AG08396 (cell line): ENCODE data around the gene SPATA12.
A peak's percentile ranks its signal among the peaks of the same experiment; 100 is the strongest.

Experiments
- DNase-seq: peaks from one replicate; pipeline ENCODE4 v3.0.0; 2012; ENCODE audit warnings: low spot score, mixed read lengths

Gene SPATA12

GRCh38 chr3:57053122-57053521 is 7.3 kb upstream of the SPATA12 start:
- no peak for DNase-seq

DNA sequence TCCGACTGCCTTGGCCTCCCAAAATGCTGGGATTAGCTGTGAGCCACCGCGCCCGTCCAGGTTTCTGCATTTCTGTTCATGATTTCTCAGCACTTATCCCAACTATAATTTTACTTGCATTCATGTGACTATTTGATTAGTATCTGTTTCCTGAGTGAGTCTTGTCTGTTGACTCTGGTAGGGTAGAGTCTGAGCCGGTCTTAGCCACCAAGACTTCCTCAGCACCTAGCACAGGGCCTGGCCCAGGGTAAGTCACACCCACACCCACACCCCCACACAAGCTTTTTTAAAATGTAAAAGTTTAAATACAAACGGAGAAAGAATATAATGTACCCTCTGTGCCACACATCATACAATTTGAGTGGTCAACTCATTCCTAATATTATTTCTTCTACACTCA is 3.1 kb upstream of the SPATA12 start:
- no peak for DNase-seq

DNA sequence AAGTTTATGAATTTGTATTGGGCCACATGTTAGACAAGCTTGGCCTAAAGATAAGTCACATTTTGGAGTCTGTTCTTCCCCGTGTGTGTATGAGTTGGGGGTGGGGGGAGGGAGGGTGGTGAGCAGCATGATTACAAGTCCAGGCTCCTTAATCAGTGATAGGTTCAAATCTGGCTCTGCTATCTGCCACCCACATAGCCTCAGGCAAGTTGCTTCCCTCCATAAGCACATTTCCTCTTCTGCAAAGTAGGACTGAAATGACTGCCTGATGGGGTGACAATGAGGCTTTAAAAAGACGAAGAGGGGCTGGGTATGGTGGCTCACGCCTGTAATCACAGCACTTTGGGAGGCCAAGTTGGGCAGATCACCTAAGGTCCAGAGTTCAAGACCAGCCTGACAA is 1.1 kb upstream of the SPATA12 start:
- no peak for DNase-seq

DNA sequence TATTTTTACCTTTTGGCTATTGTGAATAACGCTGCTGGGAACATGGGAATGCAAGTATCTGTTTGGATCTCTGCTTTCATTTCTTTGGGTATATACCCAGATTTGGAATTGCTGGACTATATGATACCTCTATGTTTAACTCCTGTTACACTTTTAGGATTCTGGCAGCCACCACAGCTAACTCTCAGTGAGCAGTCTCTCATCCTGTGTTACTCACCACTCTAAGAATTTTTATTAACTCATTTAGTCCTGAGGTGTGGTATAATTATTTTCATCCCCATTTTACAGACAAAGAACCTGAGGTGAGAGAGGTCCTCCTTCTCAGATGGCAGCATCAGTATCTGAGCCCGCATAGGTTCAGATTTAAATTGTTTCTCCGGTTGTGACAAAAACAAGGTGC is 1.1 kb downstream of the SPATA12 start:
- no peak for DNase-seq

DNA sequence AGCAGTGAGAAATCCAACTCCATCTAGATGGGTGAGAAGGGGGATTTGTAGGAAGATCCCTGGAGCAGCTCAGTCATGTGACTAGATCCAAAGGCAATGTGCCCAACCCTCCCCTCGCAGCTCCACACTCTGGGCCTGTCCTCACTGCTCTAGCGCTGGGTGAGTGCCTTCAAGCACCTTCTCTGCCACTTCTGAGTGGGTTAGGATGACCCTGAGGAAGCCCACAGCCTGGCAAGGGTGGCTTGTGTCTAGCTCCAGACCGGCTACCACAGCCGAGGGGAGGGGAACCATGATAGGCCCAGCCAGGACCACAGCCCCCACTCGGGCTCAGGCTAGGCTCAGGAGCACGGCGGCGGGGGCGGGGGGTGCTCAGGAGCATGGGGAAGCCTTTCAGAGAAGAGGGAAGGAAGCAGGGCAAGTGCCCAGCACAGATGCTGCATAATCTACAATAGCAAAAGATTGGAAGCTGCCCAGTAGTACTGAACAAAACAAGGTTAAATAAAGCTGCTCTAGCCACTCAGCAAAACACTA is 1.7 kb downstream of the SPATA12 start:
- no peak for DNase-seq

DNA sequence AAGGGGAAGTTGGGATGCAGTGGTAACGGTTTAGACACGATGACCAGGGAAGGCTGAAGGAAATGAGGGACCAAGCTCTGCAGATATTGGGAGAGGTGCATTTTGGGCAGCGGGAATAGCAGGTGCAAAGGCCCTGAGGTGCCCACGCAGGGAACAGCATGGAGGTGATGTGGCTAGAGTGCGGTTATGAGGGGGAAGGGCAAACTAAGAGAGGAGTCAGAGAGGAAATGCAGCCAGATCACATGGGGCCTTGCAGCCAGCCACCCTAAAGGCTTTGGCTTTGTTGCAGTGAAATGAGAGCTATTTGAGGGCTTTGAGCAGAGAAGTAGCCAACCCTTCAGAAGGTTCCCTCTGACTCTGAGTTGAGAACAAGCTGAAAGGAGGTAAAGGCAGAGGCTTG is 2.6 kb downstream of the SPATA12 start:
- no peak for DNase-seq

- no peak for DNase-seq
These were observed 3.5 kb downstream of the SPATA12 start for GRCh38 chr3:57064001-57064400.

- no peak for DNase-seq
These were observed 4.1 kb downstream of the SPATA12 start for GRCh38 chr3:57064572-57064971.

DNA sequence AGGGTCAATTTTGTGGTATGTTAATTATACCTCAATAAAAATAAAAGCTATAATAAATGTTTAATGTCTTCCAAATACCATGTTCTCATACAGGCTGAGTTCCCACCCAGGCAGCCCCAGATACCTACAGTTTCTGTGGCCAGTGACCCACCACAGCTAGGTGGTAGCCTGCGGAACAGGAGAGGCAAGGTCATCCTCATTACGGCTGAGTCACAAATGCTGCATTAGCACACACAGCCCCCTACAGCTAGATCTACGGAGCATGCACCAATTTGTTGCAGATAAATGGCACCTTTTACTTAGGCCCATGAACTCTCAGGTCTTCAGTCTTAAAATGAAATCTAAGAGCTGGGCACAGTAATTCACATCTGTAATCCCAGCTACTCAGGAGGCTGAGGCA is 5.1 kb downstream of the SPATA12 start:
- DNase-seq, result no peak

GRCh38 chr3:57066471-57066870 is 6.0 kb downstream of the SPATA12 start:
- no peak for DNase-seq

DNA sequence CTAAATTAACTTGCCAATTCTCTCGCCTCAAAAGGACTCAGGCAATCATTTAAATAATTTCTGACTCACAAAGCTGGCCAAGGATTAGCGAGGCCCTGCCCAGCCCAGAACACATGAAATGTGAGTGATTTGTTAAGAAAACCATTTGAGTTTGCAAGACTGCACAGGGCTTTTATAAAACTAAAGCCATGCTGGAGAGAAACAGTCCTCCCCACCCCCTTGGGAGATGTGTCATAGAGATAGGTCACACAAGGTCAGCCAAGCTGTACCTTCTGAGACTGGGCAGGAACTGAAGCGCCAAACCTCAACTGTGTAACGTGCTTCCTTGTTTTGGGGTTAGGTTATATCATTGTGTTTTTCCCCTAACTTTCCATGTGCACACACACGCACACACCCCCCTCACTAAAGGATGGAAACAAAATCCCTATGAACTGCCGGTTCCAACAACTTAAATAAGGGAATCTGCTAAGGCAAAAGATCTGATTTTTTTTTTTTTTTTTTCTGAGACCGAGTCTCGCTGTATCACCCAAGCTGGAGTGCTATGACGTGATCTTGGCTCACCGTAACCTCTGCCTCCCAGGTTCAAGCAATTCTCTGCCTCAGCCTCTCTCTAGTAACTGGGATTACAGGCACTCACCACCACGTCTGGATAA is 8.1 kb downstream of the SPATA12 start:
- DNase-seq, result peak; percentile 57

DNA sequence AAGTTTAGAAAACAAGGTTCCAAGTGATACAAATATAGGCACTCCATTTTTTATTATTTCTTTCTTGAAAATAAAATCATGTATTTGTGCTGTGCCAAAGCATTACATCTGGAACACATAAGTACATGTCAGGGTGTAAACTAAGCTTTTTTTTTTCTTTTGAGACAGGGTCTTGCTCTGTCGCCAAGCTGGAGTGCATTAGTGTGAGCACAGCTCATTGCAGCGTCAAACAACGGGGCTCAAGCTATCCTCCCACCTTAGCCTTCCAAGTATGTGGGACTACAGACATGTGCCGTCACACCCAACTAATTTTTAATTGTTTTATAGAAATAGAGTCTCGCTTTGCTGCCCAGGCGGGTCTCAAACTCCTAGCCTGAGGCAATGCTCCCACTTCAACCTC is 9.0 kb downstream of the SPATA12 start:
- no peak for DNase-seq

DNA sequence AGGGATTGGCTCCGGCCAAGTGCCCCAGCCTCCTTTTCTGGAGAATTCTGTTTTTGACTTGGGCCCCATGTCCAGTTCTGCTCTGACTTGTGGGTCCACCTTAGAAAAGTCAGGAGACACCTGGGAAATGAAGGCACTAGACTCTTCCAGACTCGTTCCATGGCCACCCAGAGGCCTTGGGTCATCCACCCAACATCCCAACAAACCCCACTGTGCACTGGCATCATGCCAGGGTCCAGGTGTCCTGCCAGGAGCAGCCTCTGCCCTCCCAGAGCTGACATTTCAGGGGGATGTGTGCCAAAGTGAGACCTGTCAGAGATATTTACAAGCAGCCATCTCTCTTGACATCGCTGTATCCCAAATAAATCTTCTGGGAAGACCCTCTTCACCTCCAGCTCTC is 13.2 kb downstream of the SPATA12 start:
- DNase-seq, result no peak

GRCh38 chr3:57074135-57074534 is 13.7 kb downstream of the SPATA12 start:
- no peak for DNase-seq

DNA sequence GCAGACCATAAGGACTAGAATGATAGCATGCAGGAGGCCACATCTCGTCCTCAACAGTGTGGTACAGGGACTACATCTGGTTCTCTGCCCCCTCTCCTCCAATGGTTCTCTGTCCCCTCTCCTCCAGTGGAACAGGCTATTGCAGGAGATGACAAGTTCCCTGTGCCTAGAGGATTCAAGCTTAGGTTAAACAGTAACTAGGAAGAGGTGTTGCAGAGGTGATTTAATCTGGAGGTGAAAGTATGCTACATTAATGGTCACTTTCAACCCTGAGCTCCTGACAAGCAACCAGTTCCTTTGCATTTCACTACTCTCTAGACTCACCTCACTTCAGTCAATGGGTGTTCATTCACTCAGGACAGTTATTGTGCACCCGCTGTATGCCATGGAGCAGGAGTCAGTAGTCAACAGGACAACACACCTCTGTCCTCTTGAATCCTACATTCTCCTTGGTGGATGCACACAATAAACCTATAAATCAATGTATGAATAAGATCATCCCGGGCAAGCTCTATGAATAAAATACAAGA is 16.0 kb downstream of the SPATA12 start:
- DNase-seq, result no peak

DNA sequence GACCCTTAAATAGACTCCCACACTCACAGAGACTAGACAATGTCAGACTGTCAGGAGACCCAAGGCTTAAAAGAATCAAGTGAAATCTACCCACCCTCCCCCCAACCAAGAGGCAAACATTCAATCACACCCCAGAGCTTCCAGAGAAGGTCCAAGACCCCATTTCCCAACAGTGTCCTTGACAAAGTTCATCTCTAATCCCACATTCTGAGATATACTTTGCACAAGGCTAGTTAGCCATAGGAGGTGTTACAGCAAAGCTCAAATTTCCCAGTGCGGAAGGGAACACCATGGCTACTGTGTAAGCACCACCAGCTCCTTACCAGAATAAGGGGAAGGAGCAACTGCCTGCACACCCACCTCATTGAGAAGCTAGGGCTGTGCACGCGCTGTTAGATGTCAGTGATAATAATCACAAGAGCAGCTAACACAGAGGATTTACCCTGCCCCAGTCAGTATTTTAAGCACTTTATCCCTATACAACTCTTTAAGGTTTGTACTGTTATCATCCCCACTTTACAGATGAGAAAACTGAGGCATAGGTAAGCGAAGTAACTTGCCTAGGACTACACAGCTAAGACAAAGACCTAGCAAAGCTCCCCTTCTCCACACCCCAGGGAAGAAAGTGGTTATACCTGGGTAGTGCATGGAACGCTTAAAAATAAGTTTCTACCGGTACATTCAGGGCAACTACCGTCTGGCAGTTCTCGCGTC is 17.3 kb downstream of the SPATA12 start:
- no peak for DNase-seq

- DNase-seq, result peak; percentile 55
These were observed 17.8 kb downstream of the SPATA12 start for GRCh38 chr3:57078344-57078634.

- peak; percentile 73 for DNase-seq
These were observed 18.4 kb downstream of the SPATA12 start for GRCh38 chr3:57078635-57079473.

DNA sequence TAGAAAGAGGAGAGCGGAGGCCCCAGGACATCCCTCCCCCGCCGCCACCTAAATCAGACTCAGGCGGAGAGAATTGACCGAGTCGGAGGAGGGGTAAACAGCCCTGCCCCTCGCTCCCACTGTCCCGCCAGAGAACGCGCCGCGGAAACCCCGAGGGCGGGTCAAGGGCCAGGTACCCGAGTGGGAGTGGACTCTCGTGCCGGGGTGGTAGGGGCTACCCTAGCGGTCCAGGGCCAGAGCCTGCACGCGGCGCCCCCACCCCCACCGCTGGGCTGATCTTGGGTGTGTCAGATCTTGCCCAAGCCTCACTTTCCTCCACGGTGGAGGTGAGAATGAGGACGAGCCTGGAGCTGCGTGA is 19.0 kb downstream of the SPATA12 start:
- no peak for DNase-seq

DNA sequence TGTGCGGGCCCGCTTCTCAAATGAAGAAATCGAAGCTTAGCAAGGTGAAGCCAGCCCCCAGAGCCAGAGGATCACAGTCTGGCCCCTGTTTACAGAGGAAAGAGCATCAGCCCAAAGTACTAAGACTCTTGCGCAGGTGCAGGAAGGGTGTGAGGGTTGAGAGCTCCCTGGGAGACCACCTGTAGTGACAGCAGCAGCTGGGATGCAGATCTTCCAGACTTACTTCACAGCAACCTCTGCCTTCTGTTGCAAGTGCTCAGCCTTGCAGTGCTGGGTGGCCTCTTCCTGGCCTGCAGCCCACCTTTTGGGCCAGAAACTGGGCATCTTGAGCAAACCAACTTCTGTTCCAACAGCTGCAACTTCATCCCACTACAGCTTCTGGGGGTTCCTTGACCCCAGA is 19.7 kb downstream of the SPATA12 start:
- DNase-seq, result no peak

- no peak for DNase-seq
These were observed 20.7 kb downstream of the SPATA12 start for GRCh38 chr3:57081173-57081572.

GRCh38 chr3:57082481-57082880 is 22.0 kb downstream of the SPATA12 start:
- DNase-seq, result no peak
